COLO668 (cell line): Measurements from ENCODE around the gene ITPR2.
"Not testable (repeated sequence)": the region's sequence is repeated elsewhere in the genome, so short reads cannot be mapped to it uniquely, and the experiment has no call there.

Experiments
- DNase-seq: peaks from one replicate; lab custom pipeline; 2025; ENCODE audit not compliant: unreplicated experiment; lab: John Stamatoyannopoulos, UW

ITPR2 gene

DNA sequence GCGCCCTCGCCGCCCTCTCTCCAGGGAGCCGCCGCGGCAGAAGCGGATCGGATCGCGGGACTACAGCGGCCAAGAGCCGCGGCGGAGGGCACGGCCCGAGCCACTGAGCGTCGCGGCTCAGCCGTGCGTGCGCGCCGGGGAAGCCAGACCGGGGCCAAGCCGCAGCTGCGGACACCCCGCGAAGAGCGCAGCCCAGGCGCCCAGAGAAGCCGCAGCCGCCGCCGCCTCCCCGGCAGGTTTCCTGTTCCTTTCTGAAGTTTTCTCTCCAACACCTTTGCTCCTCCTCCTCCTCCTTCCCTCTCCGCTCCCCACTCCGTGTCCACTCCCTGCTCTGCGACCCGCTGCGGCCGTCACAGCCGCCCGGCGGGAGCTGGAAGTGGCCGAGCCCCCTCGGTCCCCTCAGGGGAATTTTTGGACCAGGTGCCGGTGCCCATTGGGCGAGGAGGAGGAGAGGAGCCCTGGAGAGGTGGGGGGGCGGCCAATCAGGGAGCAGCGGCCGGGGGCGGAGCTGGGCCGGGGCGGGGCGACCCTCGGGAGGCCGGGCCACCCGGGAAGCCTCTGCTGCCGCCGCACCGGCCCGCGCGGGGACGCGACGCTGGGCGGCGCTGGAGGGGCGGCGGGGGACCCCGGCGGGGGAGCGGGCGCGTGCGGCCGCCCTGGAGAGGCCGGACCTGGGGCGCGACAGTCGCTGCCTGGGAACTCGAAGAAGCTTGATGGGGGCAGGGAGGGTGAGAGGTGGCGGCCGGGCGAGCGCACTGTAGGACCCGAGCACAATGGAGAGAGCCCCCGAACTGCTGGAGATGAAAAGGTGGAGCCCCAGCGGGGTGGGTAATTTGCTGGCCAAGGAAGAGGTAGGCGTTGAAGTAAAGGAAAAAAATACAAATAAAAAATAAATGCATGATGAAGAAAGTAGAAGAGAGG is at the start of gene ITPR2:
Gene ITPR2 (minus strand): TSS at position 373 of the 921 bp plus-strand sequence. CDS start 413 bp downstream, outside the sequence.
- DNase-seq: peak; percentile 91

- DNase-seq: no peak
Observed at GRCh38 chr12:26880625-26881024, 47.6 kb upstream of the ITPR2 start.

GRCh38 chr12:26878661-26879119 is 45.7 kb upstream of the ITPR2 start:
- peak; percentile 69 for DNase-seq

DNA sequence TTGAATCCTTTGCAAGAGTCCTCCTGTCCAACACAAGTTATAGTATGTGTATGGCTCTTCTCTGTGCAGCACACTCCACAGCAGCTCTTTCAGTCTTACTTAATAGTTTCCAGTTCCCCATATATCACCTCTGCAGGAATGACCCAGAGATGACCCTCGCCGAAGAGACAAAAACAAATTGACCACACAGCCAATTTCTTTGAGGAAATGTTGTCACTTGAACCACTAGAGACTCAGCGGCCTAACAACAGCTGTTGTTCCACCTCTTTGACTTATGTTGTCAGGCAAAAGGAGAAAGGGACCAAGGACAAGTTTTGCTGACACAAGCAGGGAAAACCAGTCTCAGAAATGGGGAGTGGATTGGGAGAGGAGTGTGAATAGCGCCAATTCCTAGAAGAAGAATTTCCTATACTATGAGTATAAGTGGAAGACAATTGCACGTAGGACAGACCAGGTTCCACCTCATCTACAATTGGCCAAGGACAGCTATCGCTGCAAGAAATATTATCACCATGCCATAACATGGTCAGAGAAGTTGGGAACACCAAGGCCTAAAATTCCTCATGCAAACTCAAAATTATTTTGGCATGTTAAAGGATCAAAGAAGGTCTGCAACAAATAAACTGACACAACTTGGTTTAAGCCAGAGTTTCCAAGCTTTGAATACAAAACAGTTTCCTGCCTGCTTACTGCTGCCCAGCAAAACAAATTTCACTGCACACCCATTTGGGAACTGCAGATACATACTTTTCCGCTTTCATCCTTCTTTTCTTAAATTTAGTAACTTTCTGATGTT is 41.7 kb upstream of the ITPR2 start:
- no peak for DNase-seq

DNA sequence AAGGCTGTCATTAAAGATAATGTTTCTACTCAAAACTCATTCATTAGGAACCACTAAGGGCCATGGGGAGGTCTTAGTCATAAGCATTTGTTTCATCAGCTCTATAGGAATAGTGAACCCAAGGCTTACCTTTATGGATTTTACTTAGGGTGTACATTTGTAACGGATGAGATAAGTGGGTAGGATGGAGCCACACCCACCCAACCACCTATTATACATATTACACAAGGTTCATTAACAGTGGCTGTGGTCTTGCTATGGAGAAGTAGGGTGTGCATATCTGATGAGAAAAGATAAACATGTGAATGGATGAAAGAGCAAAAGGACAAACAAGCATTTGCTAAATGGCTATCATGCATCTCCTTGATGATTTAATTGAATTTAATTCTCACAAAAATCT is 39.6 kb upstream of the ITPR2 start:
- no peak for DNase-seq

DNA sequence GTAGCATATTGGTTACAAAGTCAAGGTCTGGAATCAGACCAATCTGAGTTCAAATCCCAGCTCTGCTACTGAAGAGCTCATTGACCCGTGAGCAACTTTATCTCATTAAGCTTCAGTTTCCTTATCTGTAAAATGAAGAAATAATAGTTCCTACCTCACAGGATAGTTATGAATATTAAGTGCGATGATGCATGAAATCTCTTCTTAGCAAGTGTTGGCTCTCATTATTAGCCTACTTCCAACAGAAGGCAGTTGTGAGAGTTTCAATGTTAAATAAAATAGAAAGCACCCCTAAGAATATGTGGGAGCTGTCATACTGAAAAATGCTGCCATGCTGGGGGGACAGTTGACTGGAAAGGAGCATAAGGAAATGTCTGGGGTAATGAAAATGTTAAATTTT is 39.0 kb upstream of the ITPR2 start:
- no peak for DNase-seq

DNA sequence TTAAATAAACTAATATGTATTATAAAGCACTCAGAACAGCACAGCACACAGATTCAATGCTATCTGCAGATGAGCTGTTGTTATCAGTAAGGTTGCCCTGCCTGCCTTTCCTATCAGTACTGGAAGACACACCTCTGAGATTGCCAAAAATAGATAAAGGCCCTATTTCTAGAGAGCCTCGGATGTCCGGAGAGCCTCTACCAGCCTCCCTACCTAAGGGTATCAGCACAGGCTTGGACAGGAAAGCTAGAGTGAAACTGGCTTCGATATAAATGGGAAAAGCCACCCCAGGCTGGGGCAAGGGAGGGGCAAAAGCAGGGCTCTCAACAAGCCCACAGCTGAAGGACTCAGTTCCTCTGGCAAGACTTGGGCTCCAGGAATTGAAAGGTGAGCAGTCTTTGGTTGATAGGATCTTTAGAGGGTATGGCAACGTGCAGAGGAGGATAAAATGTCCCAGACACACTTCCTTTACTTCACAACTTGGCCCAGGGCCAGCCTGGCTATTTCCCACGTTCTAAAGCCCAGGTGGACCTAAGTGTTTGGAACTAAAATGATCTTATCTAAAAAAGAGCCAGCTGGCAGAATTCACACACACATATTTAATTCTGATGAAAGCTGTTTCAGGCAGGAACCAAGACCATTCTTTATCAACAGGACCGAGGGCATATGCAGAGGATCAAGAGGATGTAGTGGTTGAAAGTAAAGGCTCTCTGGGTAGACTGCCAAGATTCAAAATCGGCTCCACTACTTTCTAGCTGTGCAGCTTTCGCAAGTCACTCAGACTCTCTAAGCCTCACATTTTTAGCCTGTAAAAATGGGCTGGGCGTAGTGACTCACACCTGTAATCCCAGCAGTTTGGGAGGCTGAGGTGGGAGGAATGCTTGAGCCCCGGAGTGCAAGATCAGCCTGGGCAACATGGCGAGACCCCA is 37.8 kb upstream of the ITPR2 start:
- DNase-seq: peak; percentile 24

GRCh38 chr12:26869908-26870459 is 37.0 kb upstream of the ITPR2 start:
- DNase-seq: peak; percentile 1

DNA sequence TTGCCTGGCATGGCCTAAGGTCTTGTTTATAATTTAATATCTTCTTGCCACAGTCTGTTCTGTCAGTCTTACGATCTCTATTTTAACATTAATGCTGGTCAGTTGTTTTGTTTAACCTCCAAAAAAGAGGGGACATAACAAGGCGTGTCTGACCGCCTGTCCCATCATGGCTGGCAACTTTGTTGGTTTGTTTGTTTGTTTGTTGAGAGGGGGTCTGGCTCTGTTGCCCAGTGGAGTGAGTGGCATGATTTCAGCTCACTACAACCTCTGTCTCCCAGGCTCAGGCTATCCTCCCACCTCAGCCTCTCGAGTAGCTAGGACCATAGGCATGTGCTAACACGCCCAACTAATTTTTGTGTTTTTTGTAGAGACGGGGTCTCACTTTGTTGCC is 36.1 kb upstream of the ITPR2 start:
- DNase-seq: no peak

GRCh38 chr12:26868447-26869103 is 35.6 kb upstream of the ITPR2 start:
- no peak for DNase-seq

- no peak for DNase-seq
Observed at GRCh38 chr12:26867080-26867479, 34.1 kb upstream of the ITPR2 start.

DNA sequence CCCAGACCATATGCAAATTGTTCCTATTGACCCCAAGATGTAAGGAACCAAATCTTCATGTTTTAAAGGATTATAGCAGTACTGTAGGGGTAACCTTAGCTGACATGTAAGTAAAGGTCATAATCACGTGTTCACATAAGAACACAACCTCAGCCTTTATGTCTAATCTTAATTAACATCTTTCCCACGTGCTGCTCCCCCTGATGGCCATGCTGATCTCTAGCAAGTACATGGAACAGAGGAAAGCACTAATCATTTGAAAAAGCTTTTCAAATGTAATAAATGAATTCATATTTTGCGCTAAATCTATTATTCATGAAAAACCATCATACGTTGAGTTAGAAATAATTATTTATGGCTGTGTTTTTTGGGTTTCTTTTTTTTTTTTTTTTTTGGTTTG is 30.5 kb upstream of the ITPR2 start:
- DNase-seq: peak; percentile 0

DNA sequence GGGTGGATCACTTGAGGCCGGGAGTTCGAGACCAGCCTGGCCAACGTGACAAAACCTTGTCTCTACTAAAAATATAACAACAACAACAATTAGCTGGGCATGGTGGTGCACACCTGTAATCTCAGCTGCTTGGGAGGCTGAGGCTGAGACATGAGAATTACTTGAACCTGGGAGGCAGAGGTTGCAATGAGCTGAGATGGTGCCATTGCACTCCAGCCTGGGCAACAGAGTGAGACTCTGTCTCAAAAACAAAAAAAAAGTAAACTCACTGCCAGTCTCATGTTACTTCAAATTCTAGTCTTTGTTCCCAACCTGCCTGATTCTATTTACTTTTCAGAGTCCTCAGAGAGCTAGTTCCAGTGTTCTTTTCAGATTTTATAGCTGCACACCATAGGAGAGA is 29.8 kb upstream of the ITPR2 start:
- DNase-seq: not testable (repeated sequence)

DNA sequence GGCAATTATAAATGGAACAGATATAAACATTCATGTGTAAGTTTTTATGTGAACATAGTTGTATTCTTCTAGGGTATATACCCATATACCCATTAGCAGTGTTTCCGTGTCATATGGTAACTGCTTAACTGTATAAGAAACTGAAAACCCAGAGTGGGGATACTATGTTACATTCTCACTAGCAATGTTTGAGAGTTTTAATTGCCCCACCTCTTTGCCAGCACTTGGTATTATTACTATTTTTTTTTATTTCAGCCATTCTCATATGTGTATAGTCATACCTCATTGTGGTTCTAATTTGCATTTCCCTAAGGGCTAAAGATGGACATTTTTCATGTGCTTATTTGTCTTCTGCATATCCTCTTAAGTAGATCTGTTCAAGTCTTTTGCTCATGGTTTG is 28.7 kb upstream of the ITPR2 start:
- no peak for DNase-seq

- no peak for DNase-seq
Observed at GRCh38 chr12:26857465-26858176, 24.6 kb upstream of the ITPR2 start.

DNA sequence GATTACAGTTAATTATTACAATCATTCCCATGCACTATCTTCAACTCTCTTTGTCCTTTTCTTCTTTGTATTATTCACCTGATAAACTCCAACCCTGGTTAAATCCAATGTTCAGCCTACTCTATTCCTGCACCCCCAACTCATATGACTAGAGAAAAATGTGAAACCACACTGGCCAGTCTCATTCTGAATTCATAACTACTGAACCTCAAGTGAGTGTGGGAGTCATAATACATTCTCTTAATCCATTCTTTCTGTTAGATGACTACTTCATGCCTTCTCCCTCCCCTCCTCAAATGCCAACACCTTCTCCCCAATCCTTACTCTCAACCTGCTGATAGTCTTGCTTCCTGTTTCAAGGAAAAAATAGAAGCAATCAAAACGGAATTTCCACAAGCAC is 22.3 kb upstream of the ITPR2 start:
- no peak for DNase-seq

GRCh38 chr12:26854031-26854390 is 21.0 kb upstream of the ITPR2 start:
- no peak for DNase-seq

GRCh38 chr12:26853303-26854030 is 20.5 kb upstream of the ITPR2 start:
- DNase-seq: peak; percentile 46
